AG04450 (cell line): Measurements from ENCODE around the gene ADAD2. TPM values are rescaled to one million over a fixed set of nuclear protein-coding genes. Genes with fewer than 3 reads are reported as not detected.
"Not testable (repeated sequence)": the region's sequence is repeated elsewhere in the genome, so short reads cannot be mapped to it uniquely, and the experiment has no call there.

Experiments
- CTCF ChIA-PET: fragments of 300-600, 350-600 bp; formaldehyde crosslinking; extraction: SDS; loops from one replicate; lab custom pipeline; 2022; ENCODE audit warnings: antibody characterized with exemption, inconsistent platforms; lab: Charles Lee
- POLR2A ChIA-PET: fragments of 350-600 bp; formaldehyde crosslinking; extraction: SDS; loops from one replicate; lab custom pipeline; 2021; ENCODE audit warnings: antibody characterized with exemption, inconsistent platforms; lab: Yijun Ruan, JAX
- DNase-seq: peaks from one replicate; pipeline ENCODE4 v3.0.0-alpha.2; 2011; ENCODE audit warnings: low read depth, low spot score
- H3K27ac ChIP-seq: one replicate; pipeline ENCODE4 v1.5.1; 2012; ENCODE audit warnings: low read depth, low read length, control low read depth
- H3K27me3 ChIP-seq: one replicate; pipeline ENCODE4 v1.6.0; 2012; ENCODE audit warnings: low read length; ENCODE audit not compliant: control insufficient read depth, insufficient read depth
- H3K4me3 ChIP-seq: 2 replicates; pipeline ENCODE4 v1.5.1; 2011; ENCODE audit warnings: mild to moderate bottlenecking, low read depth, low read length, control low read depth
- H3K9me3 ChIP-seq: 2 replicates; pipeline ENCODE4 v1.5.1; 2012; ENCODE audit warnings: low read length; ENCODE audit not compliant: control insufficient read depth, insufficient read depth
- CTCF ChIP-seq: IDR thresholded peaks from 2 replicates; pipeline ENCODE4 v1.5.1; 2011; ENCODE audit warnings: low read depth, low read length, control low read depth, inconsistent platforms
- polyA plus RNA-seq: library from polyadenylated mRNA; depleted of rRNA; stranded (reverse); fragments of >200 nt; gene quantifications from 2 replicates; pipeline ENCODE4 v1.2.3, GENCODE V29; 2011

ADAD2 gene
- polyA plus RNA-seq, 1 experiment, result not detected

- Histone ChIP-seq H3K4me3 (no peak overlapping the region), H3K9me3 (no peaks in the 10 kb centered on the region; the same call in 1 of the 2 replicates), H3K27ac (no peak overlapping the region), H3K27me3 (peaks cover 17% of the 10 kb centered on the region)
- DNase-seq, result no peak
- POLR2A ChIA-PET, result no interaction called here
- no peak for TF ChIP-seq CTCF
- CTCF ChIA-PET, result interaction anchor here (1.7 kb wide), 1 partner anchor 12 kb away, joined by 7 read pairs; the partner anchor contains the start of gene TAF1C
Observed at GRCh38 chr16:84199861-84200260, 8.9 kb downstream of the ADAD2 start.

- H3K4me3 ChIP-seq, H3K27ac ChIP-seq, H3K9me3 ChIP-seq, DNase-seq, POLR2A ChIA-PET: not testable (repeated sequence)
- H3K27me3 ChIP-seq, result peaks cover 17% of the 10 kb centered on the region
- CTCF ChIA-PET, result interaction anchor here (1.8 kb wide), 1 partner anchor 18 kb away, joined by 6 read pairs; the partner anchor contains the start of gene TAF1C
Observed at GRCh38 chr16:84204551-84204950, 13.6 kb downstream of the ADAD2 start.

GRCh38 chr16:84205123-84205522 lies 14.2 kb downstream of the ADAD2 start:
- CTCF ChIA-PET, result interaction anchor here (1.8 kb wide), 1 partner anchor 18 kb away, joined by 6 read pairs; the partner anchor contains the start of gene TAF1C

GRCh38 chr16:84205976-84206691 lies 15.2 kb downstream of the ADAD2 start:
- no peak for DNase-seq
- ChIA-PET CTCF (no interaction called here), POLR2A (no interaction called here)
- TF ChIP-seq CTCF, result no peak
- H3K27me3 ChIP-seq, result peaks cover 17% of the 10 kb centered on the region
- H3K4me3 ChIP-seq, result no peak overlapping the region
- no peaks in the 10 kb centered on the region; the same call in 1 of the 2 replicates for H3K9me3 ChIP-seq
- no peak overlapping the region for H3K27ac ChIP-seq

More at GRCh38 chr16:84205123-84205522, 14.2 kb downstream of the ADAD2 start:
- H3K27ac ChIP-seq, DNase-seq, H3K9me3 ChIP-seq, H3K4me3 ChIP-seq, POLR2A ChIA-PET: not testable (repeated sequence)
- H3K27me3 ChIP-seq, result peaks cover 17% of the 10 kb centered on the region

GRCh38 chr16:84207251-84207650 lies 16.3 kb downstream of the ADAD2 start:
- Histone ChIP-seq H3K27me3 (peaks cover 20% of the 10 kb centered on the region), H3K27ac (no peak overlapping the region), H3K9me3 (no peaks in the 10 kb centered on the region; the same call in 1 of the 2 replicates), H3K4me3 (no peak overlapping the region)
- CTCF ChIA-PET, result interaction anchor here (1.4 kb wide), 1 partner anchor 20 kb away, joined by 5 read pairs; the partner anchor contains the start of gene TAF1C
- DNase-seq, result no peak
- no peak for TF ChIP-seq CTCF
- POLR2A ChIA-PET, result no interaction called here

- ChIA-PET CTCF (interaction anchor here (1.4 kb wide), 1 partner anchor 21 kb away, joined by 5 read pairs; the partner anchor contains the start of gene TAF1C), POLR2A (no interaction called here)
Observed at GRCh38 chr16:84207879-84208278, 16.9 kb downstream of the ADAD2 start.

More at GRCh38 chr16:84207879-84208278, 16.9 kb downstream of the ADAD2 start:
- no peak for DNase-seq
- Histone ChIP-seq H3K27ac (no peak overlapping the region), H3K4me3 (no peak overlapping the region), H3K9me3 (no peaks in the 10 kb centered on the region; the same call in 1 of the 2 replicates), H3K27me3 (peaks cover 20% of the 10 kb centered on the region)
- no peak for TF ChIP-seq CTCF
